Stimulated activated CD4-positive, alpha-beta T cell treated with anti-CD3 and anti-CD28 coated beads, Interleukin-2, amount 100 ng/mL, for 48 hours (primary cell): ENCODE data around the gene CMPK2.

Experiments
- DNase-seq, 2 donors: peaks; one replicate each; pipeline ENCODE4 v3.0.0-alpha.2; 2020

Gene CMPK2

GRCh38 chr2:6808426-6808825 is 57.3 kb downstream of the CMPK2 start:
- no peak for DNase-seq

- DNase-seq, result no peak
Observed at GRCh38 chr2:6806604-6807003, 59.1 kb downstream of the CMPK2 start.

GRCh38 chr2:6800553-6800952 is 65.2 kb downstream of the CMPK2 start:
- no peak for DNase-seq
